NCI-H2171 (cell line): Measurements from ENCODE around the gene NLRP8.
"Not testable (repeated sequence)": the region's sequence is repeated elsewhere in the genome, so short reads cannot be mapped to it uniquely, and the experiment has no call there.

Experiments
- DNase-seq: peaks from one replicate; lab custom pipeline; 2025; lab: John Stamatoyannopoulos, UW

The NLRP8 gene

DNA sequence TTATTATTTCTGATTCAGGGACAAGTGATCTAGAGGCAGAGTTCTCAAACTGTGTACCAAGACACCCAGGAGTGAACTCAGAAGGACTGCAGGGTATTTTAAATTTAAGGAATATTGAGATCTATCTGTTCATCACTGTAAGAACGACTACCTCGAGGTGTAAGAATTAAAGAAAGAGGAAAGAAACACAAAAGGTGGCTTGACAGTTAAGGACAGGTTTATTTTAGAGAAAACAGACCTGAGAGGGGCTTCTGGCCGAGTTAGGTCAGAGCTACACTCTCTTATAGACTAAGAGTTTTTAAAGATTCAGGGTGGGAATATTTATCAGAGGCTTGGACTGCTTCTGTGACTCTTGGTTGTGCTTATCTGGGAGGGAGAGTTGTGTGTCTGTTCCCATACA lies 26.4 kb downstream of the NLRP8 start:
- no peak for DNase-seq

DNA sequence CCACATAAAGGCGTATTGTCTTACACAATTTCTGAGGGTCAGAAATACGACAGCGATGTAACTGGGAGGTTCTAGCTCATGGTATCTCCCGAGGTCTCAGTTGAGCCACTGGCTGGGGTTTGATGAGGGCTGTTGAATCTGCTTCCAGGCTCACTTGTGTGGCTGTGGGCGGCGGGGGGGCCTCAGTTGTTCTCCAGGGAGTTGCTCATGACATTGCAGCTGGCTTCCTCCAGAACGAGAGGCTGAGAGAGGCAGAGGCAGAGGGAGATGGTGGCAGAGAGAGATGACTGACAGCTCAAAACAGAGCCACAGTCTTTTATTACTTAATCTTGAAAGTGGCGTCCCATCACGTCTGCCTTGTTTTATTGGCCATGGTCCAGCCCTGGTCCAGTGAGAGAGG lies 32.8 kb downstream of the NLRP8 start:
- DNase-seq: no peak

DNA sequence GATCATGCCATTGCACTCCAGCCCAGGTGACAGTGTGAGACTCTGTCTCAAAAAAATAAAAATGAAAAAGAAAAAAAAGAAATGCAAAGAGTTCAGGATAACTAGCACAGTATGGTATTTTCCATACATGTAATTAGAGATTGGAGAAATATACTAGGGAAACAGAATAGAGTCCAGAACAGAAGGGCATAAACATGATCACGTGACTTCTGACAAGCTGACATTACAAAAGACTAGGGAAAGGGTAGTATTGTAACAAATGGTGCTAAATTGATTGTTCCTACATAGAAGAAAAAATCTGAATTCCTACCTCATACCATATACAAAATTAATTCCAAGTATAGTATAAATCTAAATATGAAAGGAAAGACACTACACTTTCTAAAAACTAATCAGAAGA lies 37.6 kb downstream of the NLRP8 start:
- no peak for DNase-seq

DNA sequence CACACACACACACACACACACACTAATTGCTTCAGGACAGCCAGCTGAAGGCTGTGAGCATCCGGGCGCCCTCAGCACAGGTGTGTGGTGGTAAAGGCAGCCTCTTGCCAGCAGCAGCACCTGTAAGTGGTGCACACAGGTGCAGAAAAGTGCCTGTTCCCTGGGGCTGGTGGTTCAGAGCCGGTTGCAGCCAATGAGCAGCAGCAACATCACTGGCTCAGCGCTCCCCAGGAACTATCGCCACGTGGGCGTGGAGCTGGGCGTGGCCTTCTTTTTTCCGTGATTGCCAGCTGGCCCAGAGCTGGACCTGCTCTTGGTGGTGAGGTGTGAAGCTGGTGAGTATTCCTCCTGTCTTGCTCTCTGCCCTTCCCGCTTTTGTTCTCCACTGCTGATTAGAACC lies 38.9 kb downstream of the NLRP8 start, which contains the start of gene NLRP5:
Gene NLRP5 (plus strand): TSS at position 289 of the 400 bp plus-strand sequence.
- no peak for DNase-seq

DNA sequence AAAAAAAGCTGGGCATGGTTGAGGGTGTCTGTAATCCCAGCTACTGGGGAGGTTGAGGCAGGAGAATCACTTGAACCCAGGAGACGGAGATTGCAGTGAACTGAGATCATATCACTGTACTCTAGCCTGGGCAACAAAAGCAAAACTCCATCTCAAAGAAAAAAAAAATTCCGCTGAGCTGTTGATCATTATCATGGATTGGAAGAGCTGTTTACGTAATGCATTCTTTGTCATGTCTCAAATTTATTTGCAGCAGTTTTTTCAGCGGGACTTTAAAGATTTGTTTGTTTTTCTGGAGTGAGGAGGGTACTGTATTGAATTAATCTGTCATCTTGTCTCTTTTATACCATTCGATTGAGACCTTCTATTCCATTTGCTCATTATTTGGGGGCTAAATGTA lies 43.2 kb downstream of the NLRP8 start:
- DNase-seq: no peak

DNA sequence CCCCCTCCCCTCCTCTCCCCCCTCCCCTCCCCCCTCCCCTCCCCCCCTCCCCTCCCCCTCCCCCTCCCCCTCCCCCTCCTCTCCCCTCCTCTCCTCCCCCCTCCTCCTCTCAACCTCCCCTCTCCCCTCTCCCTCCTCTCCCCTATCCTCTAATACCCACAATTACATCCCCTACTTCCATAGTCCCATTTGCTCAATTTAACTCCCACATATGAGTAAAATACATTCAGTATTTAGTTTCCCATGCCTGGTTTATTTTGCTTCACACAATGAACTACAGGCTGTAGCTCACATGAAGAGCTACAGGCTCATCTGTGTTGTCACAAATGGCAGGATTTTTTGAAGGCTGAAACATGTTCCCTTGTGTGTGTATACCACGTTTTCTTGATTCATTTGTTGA lies 45.9 kb downstream of the NLRP8 start:
- DNase-seq: no peak

DNA sequence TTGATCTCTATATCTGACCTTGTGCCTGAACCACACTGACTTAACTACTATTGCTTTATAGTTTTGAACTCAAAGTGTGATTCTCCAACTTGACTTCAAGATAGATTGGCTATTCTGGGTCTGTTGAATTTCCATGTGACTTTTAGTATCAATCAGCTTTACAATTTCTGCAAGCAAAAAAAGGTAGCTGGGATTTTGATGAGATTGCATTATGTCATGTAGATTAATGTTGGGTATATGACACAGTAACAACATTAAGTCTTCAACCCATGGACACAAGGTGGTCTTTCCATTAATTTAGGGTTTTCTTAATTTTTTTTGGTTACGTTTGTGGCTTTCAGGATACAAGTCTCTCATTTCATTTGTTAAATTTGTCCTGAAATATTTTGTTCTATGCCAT lies 67.1 kb downstream of the NLRP8 start:
- DNase-seq: no peak

DNA sequence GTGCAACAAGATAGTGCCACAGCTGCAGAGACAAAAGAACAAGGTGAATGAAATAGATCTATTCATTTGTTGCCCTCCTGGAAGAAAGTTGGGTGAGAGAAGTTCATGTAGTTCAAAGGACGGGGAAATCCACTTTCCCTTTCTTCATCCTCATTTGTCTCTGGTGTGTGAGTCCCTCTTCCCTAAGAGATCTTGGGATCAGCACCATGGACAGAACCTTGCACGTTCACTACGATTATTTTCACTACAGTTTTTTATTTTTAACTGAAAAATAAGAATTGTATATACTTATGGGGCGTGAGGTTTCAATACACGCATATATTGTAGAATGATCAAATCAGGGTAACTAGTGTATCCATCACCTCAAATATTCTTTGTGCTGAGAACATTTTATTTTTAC lies 68.1 kb downstream of the NLRP8 start:
- no peak for DNase-seq

DNA sequence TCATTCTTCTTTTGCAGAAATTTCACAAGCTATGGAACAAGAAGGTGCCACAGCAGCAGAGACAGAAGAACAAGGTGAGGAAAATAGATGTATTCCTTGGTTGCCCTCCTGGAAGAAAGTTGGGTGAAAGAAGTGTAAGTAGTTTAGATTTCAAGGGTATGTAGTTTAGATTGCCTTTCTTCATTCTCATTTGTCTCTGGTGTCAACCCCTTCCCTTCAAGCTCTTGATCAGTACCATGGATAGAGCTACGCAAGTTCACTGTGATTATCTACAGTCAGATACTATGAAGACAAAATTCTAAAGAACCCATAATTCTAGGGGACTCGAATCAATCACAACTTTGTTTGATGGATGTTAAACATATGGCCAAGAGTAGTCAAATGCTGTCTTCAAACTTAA lies 71.7 kb downstream of the NLRP8 start:
- DNase-seq: not testable (repeated sequence)

DNA sequence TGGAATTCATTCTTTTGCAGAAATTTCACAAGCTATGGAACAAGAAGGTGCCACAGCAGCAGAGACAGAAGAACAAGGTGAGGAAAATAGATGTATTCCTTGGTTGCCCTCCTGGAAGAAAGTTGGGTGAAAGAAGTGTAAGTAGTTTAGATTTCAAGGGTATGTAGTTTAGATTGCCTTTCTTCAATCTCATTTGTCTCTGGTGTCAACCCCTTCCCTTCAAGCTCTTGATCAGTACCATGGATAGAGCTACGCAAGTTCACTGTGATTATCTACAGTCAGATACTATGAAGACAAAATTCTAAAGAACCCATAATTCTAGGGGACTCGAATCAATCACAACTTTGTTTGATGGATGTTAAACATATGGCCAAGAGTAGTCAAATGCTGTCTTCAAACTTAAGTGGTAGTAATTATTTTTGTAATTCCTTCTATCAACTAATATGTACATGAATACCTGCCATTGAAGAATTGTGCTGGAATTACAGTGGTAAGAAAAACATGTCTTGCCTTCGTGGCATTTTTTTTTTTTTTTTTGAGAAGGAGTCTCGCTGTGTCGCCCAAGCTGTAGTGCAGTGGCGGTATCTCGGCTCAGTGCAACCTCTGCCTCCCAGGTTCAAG lies 72.8 kb downstream of the NLRP8 start:
- DNase-seq: not testable (repeated sequence)

DNA sequence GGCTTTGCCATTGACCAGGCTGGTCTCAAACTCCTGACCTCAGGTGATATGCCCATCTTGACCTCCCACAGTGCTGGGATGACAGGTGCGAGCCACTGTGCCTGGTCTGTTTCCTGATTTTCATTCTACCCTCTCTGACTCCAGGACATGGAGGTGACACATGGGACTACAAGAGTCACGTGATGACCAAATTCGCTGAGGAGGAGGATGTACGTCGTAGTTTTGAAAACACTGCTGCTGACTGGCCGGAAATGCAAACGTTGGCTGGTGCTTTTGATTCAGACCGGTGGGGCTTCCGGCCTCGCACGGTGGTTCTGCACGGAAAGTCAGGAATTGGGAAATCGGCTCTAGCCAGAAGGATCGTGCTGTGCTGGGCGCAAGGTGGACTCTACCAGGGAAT lies 79.1 kb downstream of the NLRP8 start:
- DNase-seq: no peak
